D721Med (cell line): Measurements from ENCODE around the gene C16orf89.

Experiments
- DNase-seq: peaks from one replicate; pipeline ENCODE4 v3.0.0; 2011; ENCODE audit warnings: low spot score; ENCODE audit not compliant: insufficient read length
- FAIRE-seq: peaks from 2 replicates; lab custom pipeline; 2011; peaks lifted over from hg19 to GRCh38; lab: Jason Lieb, UNC
- CTCF ChIP-seq: IDR thresholded peaks from 2 replicates; pipeline ENCODE4 v1.5.1; 2012; ENCODE audit warnings: mild to moderate bottlenecking, control low read depth; ENCODE audit not compliant: insufficient read depth; ENCODE audit errors: missing control alignments

C16orf89 gene

GRCh38 chr16:5000573-5001001 lies 65.2 kb downstream of the C16orf89 start:
- DNase-seq (no peak), FAIRE-seq (no peak)
- TF ChIP-seq CTCF, result no peak

GRCh38 chr16:4994719-4995434 lies 70.9 kb downstream of the C16orf89 start:
- FAIRE-seq (no peak), DNase-seq (no peak)
- TF ChIP-seq CTCF, result no peak
